Choroid plexus epithelial cell (primary cell): Measurements from ENCODE around the gene SGSM2.

Source experiments
- DNase-seq: peaks from one replicate; pipeline ENCODE4 v3.0.0-alpha.2; 2010; ENCODE audit warnings: low read depth
- H3K4me3 ChIP-seq: 2 replicates; pipeline ENCODE4 v1.5.1; 2011; ENCODE audit warnings: low read depth, mild to moderate bottlenecking, control low read depth, low read length, moderate library complexity
- TF ChIP-seq, protein P1 (sequence below): conservative IDR thresholded peaks from 2 replicates; pipeline ENCODE4 v1.5.1; 2011; ENCODE audit warnings: low read depth, mild to moderate bottlenecking, control low read depth, inconsistent platforms, low read length, moderate library complexity

SGSM2 gene

DNA sequence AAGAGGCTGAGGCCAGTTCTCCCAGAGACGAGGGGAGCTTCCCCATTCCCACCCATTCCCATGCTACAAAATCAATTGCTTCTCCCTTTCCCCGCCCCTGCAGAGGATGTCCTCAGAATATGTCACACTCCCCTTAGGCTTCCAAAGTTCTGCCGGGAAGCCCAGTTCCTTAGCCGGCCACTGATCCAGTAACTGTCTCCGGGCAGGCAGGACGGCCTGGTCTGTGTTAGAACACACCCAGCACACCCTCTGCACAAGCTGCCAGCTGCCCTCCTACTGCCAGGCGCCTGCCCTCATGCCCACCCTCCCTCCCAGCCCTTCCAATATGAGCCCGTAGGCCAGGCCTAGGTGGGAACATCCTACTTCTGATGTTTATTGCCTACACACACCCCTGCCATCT, 31.1 kb downstream of the SGSM2 start:
- no peak for DNase-seq
- H3K4me3 ChIP-seq = no peak overlapping the region
- TF ChIP-seq, protein P1, sequence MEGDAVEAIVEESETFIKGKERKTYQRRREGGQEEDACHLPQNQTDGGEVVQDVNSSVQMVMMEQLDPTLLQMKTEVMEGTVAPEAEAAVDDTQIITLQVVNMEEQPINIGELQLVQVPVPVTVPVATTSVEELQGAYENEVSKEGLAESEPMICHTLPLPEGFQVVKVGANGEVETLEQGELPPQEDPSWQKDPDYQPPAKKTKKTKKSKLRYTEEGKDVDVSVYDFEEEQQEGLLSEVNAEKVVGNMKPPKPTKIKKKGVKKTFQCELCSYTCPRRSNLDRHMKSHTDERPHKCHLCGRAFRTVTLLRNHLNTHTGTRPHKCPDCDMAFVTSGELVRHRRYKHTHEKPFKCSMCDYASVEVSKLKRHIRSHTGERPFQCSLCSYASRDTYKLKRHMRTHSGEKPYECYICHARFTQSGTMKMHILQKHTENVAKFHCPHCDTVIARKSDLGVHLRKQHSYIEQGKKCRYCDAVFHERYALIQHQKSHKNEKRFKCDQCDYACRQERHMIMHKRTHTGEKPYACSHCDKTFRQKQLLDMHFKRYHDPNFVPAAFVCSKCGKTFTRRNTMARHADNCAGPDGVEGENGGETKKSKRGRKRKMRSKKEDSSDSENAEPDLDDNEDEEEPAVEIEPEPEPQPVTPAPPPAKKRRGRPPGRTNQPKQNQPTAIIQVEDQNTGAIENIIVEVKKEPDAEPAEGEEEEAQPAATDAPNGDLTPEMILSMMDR = no peak

DNA sequence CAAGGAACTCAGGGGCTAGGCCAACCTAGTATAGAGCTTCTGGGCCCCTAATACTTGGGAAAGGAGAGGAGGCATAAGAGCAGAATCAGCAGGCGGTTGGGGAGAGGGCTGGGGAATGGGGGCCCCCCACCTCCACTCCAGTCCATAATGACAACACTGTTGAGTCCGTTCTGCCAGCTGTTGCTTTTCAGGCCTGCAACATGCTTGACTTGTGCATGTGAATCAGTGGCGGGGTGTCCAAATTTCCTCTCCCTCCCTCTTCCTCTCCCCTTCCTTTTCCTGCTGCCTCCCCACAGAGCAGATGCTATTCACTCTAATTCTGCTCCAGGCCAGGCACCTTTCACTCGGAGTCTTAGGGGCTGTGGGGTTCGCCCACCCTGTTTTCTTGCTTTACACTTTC, 31.7 kb downstream of the SGSM2 start:
- TF ChIP-seq, protein P1 = no peak
- H3K4me3 ChIP-seq = no peak overlapping the region
- DNase-seq = no peak

DNA sequence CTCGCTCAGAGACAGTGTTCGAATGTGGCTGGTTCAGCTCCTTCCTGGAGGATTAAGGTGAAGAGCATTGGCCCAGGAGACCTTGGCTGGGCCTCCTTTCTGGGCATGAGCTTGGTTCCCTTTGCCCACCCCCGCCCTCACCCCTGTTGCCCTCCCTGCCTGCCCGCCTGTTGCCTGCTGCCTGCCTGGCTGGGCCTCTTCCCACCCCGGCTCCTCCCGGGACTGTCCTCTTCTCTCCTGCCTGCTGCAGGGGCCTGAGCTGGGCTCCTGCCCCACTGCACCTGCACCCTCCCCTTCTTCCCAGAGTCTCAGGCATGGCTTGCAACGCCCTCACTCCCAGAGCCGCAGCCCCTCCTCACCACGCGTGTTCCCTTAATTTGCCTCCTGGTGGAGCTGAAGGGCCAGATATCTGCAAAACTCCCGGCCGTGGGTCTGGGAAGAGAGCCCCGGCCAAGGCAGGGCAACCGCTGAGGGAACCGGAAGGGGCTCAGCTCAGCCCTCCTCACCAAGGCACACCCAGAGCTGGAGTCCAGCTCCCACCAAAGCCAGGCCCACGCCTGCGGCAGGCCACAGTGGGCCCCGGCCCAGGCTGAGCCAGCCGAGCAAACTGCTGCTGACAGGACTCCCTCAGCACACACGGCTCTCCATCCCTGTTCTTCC, 32.4 kb downstream of the SGSM2 start:
- TF ChIP-seq, protein P1 = peak; percentile 43
- no peak overlapping the region for H3K4me3 ChIP-seq
- DNase-seq = peak; percentile 42

DNA sequence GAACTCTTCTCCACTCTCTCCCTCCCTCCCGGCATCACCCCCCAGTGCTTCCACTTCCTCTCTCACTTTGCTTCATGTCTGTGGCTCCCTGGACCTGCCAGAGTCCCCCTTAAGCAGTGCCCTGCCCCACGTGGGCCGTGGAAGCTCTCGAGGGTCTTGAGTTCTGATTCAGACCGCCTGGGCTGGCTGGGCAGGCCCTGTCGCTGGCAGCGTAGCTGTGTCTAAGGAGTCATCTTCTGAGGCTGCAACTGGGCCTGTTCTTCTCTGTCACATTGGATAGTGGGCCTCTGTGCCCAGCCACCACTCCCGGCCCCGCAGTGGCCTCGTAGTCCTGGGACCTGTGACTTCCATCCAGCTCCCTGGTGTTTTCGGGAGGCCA, 32.9 kb downstream of the SGSM2 start:
- TF ChIP-seq, protein P1 = no peak
- H3K4me3 ChIP-seq = no peak overlapping the region
- DNase-seq = peak; percentile 24

DNA sequence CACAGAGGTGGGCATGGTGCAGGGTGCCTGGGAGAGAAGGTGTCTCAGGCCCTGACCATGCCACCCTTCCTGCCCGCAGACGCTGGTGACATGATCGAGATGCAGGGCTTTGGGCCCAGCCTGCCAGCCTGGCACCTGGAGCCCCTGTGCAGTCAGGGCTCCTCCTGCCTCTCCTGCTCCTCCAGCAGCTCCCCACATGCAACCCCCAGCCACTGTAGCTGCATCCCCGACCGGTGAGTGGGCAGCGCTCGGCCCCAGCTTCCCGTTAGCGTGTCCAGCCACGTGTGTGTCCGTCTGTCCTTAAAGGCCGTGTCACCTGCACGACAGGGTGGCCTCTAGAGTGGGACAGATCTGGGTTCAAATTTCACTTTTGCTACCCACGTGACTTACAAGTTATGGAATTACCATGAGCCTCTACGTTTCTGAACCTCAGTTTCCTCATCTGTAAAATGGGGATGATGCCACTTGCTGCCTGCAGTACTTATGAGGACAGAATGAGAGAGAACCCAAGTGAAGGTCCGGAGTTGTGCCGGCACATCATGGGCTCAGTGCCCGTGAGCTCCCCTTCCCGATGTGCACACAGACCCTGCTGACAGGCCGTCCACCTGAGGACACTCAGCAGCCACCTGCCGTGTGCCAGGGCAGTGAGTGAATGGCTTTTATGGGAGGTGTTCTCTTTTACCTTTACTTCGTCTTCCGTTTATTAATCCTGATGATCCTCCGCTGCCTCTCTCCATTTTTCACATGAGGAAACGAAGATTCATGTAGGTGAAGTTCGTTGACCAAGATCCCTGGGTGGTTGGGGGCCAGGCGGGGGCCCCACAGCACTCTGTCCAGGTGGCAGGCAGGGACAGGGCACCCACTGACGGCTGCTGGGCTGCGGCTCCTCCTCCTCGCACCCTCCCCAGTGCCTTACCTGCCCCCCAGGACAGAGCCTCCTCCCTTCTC, 34.2 kb downstream of the SGSM2 start:
- no peak for DNase-seq
- TF ChIP-seq, protein P1 = no peak

DNA sequence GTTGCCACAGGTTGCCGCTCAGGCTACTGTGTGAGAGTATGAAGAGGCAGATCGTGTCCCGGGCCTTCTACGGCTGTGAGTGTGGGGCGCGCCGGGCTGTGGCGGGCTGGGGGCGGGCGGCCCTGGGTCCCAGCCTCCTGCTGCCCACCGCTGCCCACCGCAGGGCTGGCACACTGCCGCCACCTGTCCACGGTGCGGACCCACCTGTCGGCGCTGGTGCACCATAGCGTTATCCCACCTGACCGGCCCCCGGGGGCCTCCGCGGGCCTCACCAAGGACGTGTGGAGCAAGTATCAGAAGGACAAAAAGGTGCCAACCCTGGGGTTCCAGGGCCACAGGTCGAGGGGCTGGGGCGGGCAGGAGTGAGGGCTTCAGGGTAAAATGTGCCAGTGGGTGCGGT, 34.9 kb downstream of the SGSM2 start:
- no peak overlapping the region for H3K4me3 ChIP-seq
- no peak for DNase-seq
- TF ChIP-seq, protein P1 = no peak

More for the DNA sequence above, 34.2 kb downstream of the SGSM2 start:
- no peak overlapping the region for H3K4me3 ChIP-seq
